K562 (cell line): ENCODE data around the gene TMEM202. TPM values are rescaled to one million over a fixed set of nuclear protein-coding genes. Genes with fewer than 3 reads are reported as not detected.

Experiments used
- ARID1B ChIP-seq: fragments of 450-650 bp; IDR thresholded peaks from 2 replicates; pipeline ENCODE4 v1.6.1; 2016; ENCODE audit warnings: antibody characterized with exemption, mild to moderate bottlenecking, inconsistent platforms
- ATF7 ChIP-seq: fragments of 450-650 bp; IDR thresholded peaks from 2 replicates; pipeline ENCODE4 v1.7.1; 2014; ENCODE audit warnings: mild to moderate bottlenecking, moderate library complexity
- BMI1 ChIP-seq: fragments of 150-350 bp; IDR thresholded peaks from 2 replicates; pipeline ENCODE4 v1.6.1; 2014; ENCODE audit warnings: low read length
- CBFA2T2 ChIP-seq: fragments of 450-650 bp; conservative IDR thresholded peaks from 2 replicates; pipeline ENCODE4 v1.6.1; 2017; ENCODE audit warnings: mild to moderate bottlenecking
- CBFA2T3 ChIP-seq: fragments of 450-650 bp; IDR thresholded peaks from 2 replicates; pipeline ENCODE4 v1.6.1; 2017
- CHD4 ChIP-seq: fragments of 200-600 bp; sonication (generic); IDR thresholded peaks from 3 replicates; pipeline ENCODE4 v1.6.1; 2012; ENCODE audit warnings: low read depth, mild to moderate bottlenecking, mixed read lengths, low read length, inconsistent platforms; ENCODE audit not compliant: insufficient read depth, insufficient replicate concordance, poor library complexity, severe bottlenecking
- HDGF ChIP-seq: fragments of 450-650 bp; IDR thresholded peaks from 2 replicates; pipeline ENCODE4 v1.6.1; 2016
- IFI16 ChIP-seq: fragments of 250-450 bp; sonication (Bioruptor Pico); IDR thresholded peaks from 2 replicates; pipeline ENCODE4 v2.1.2; 2022; ENCODE audit warnings: mild to moderate bottlenecking, inconsistent platforms
- JUND ChIP-seq, 2 experiments: IDR thresholded peaks; 2 replicates in 1 of 2; 3 replicates in 1 of 2; pipeline ENCODE4 v1.6.1; 2011; ENCODE audit warnings: borderline replicate concordance in 2 of 2, low read depth in 2 of 2, low read length in 2 of 2, improper control_type of control experiment in 1 of 2, missing biosample characterization in 1 of 2, missing genetic modification characterization in 1 of 2, missing genetic modification reagents in 1 of 2
- KDM2B ChIP-seq: fragments of 250-450 bp; sonication (Bioruptor Pico); IDR thresholded peaks from 2 replicates; pipeline ENCODE4 v1.8.0; 2021; ENCODE audit warnings: mild to moderate bottlenecking, moderate library complexity
- MCM5 ChIP-seq: fragments of 450-650 bp; IDR thresholded peaks from 2 replicates; pipeline ENCODE4 v1.6.1; 2016; ENCODE audit warnings: low read depth
- MNT ChIP-seq, 2 experiments: fragments of 450-650 bp; conservative IDR thresholded peaks; 2 replicates each; pipeline ENCODE4 v1.6.1; 2017; ENCODE audit warnings: mild to moderate bottlenecking in 2 of 2, moderate library complexity in 2 of 2
- POU5F1 ChIP-seq: fragments of 150-350 bp; IDR thresholded peaks from 2 replicates; pipeline ENCODE4 v1.6.1; 2014; ENCODE audit warnings: borderline replicate concordance, low read length, low read depth, mild to moderate bottlenecking; ENCODE audit not compliant: partially characterized antibody
- SREBF1 ChIP-seq: fragments of 150-350 bp; IDR thresholded peaks from 2 replicates; pipeline ENCODE4 v1.6.1; 2014; ENCODE audit warnings: antibody characterized with exemption, low read depth, low read length, borderline replicate concordance
- TCF3 ChIP-seq: sonication (generic); formaldehyde crosslinking; IDR thresholded peaks from 2 replicates; pipeline ENCODE4 v1.4.0; 2020; ENCODE audit warnings: mild to moderate bottlenecking, missing genetic modification reagents
- THAP12 ChIP-seq: fragments of 250-450 bp; sonication (Bioruptor Pico); IDR thresholded peaks from 2 replicates; pipeline ENCODE4 v1.9.0; 2021; ENCODE audit warnings: mild to moderate bottlenecking, inconsistent platforms
- ZC3H4 ChIP-seq: sonication (generic); formaldehyde crosslinking; IDR thresholded peaks from 2 replicates; pipeline ENCODE4 v1.9.0; 2021; ENCODE audit warnings: missing genetic modification reagents, borderline replicate concordance
- ZKSCAN3 ChIP-seq: fragments of 250-450 bp; sonication (Bioruptor Pico); IDR thresholded peaks from 2 replicates; pipeline ENCODE4 v1.4.0; 2020
- ZNF140 ChIP-seq: fragments of 250-450 bp; sonication (Bioruptor Pico); IDR thresholded peaks from 2 replicates; pipeline ENCODE4 v1.8.0; 2021; ENCODE audit warnings: moderate library complexity, mild to moderate bottlenecking, inconsistent platforms
- ZNF24 ChIP-seq: fragments of 450-650 bp; IDR thresholded peaks from 2 replicates; pipeline ENCODE4 v1.6.1; 2016
- ZNF699 ChIP-seq: fragments of 250-450 bp; sonication (Bioruptor Pico); IDR thresholded peaks from 2 replicates; pipeline ENCODE4 v1.8.0; 2021; ENCODE audit warnings: mild to moderate bottlenecking, moderate library complexity; ENCODE audit not compliant: insufficient replicate concordance
- ZNF766 ChIP-seq: fragments of 200-800 bp; sonication (Bioruptor generic); conservative IDR thresholded peaks from 2 replicates; pipeline ENCODE4 v1.6.1; 2016; ENCODE audit warnings: missing genetic modification characterization, missing compliant biosample characterization
- polyA plus RNA-seq, 8 experiments: library from polyadenylated mRNA; depleted of rRNA in 4 of 8; stranded (reverse) in 5 of 8; unstranded in 3 of 8; fragments of >200 nt; fragmentation: Nextera tagmentation in 2 of 8; fragmentation: Illumina TruSeq in 1 of 8; extraction: Ambion mirVana in 2 of 8; extraction: Trizol in 1 of 8; gene quantifications; 2 replicates each; pipeline versions ENCODE4 v1.2.1 to v1.2.3, GENCODE V29; 2011 to 2014; ENCODE audit warnings: inconsistent platforms in 1 of 8, missing spikeins in 1 of 8
- total RNA-seq, 7 experiments: library from RNA; depleted of rRNA in 6 of 7; stranded (reverse); fragments of >200 nt in 6 of 7; fragmentation: Illumina TruSeq in 2 of 7; extraction: Trizol in 2 of 7; gene quantifications; 2 replicates each; pipeline versions ENCODE4 v1.2.1 to v1.2.3, GENCODE V29; 2011 to 2021; ENCODE audit warnings: low replicate concordance in 1 of 7
- TF ChIP-seq, protein P1 (sequence below): fragments of 450-650 bp; IDR thresholded peaks from 2 replicates; pipeline ENCODE4 v1.6.1; 2016; ENCODE audit warnings: low read depth, mild to moderate bottlenecking, moderate library complexity
- TF ChIP-seq, protein P2 (sequence below): sonication (generic); formaldehyde crosslinking; IDR thresholded peaks from 2 replicates; pipeline ENCODE4 v1.8.0; 2022; ENCODE audit warnings: mild to moderate bottlenecking, missing genetic modification reagents

Gene TMEM202
- total and polyA plus RNA-seq, 9 of the 15 experiments (the other 6 are each of a cell fraction or from before 2014, with no cell fraction given) = not detected

DNA sequence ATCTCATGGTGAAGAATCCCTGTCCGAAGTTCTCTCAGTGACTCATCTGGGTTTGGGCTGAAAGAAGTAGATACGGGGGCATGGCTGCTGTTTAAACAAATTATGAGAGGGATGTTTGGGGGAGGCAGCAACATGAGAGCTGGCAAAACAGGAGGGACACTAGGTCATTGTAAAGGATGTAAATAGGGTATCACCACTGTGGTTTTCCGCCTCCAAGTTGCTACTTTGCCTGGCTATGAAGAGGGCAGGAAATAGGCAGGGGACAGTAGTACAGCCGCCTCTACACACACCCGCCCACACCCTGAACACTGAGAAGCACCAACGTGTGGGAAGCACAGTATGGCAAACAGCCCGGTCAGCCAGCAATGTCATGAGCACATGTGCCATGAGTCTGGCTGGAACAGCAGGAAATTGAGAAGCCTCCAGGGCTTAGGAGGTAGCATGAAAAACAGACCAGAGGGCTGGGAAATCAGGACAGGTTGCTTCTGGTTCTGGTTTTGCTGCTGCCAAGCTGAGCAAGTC is 39.4 kb upstream of the TMEM202 start (continued):
- no peak for TF ChIP-seq KDM2B (CRISPR knock-in tag)
- no peak for TF ChIP-seq ZC3H4
- TF ChIP-seq POU5F1 = no peak
- TF ChIP-seq MNT (conservative IDR thresholded peaks at IDR 0.05) = no peak
- no peak for TF ChIP-seq IFI16 (CRISPR knock-in tag)
- no peak for TF ChIP-seq HDGF
- no peak for TF ChIP-seq SREBF1
- TF ChIP-seq ZNF24 = no peak
- TF ChIP-seq CBFA2T3 = peak; percentile 73
- no peak for TF ChIP-seq BMI1
- no peak for TF ChIP-seq THAP12 (CRISPR knock-in tag)
- TF ChIP-seq JUND (IDR thresholded peaks at IDR 0.05; ENCODE audit: borderline replicate concordance, low read depth, low read length) = peak; percentile 47; the same call in 1 of the 2 replicates
- TF ChIP-seq JUND (tag; IDR thresholded peaks at IDR 0.05; ENCODE audit: borderline replicate concordance, low read depth, low read length) = no peak
- TF ChIP-seq ATF7 = no peak
- no peak for TF ChIP-seq ZNF766 (CRISPR knock-in tag)
- no peak for TF ChIP-seq ZNF140 (CRISPR knock-in tag)
- peak; percentile 18; the same call in 1 of the 2 replicates for TF ChIP-seq TCF3 (CRISPR knock-in tag)
- peak; percentile 43 for TF ChIP-seq ARID1B
- TF ChIP-seq CHD4 = no peak
- no peak for TF ChIP-seq ZNF699 (CRISPR knock-in tag)
- TF ChIP-seq, protein P1, sequence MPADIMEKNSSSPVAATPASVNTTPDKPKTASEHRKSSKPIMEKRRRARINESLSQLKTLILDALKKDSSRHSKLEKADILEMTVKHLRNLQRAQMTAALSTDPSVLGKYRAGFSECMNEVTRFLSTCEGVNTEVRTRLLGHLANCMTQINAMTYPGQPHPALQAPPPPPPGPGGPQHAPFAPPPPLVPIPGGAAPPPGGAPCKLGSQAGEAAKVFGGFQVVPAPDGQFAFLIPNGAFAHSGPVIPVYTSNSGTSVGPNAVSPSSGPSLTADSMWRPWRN = no peak
- TF ChIP-seq, protein P2, sequence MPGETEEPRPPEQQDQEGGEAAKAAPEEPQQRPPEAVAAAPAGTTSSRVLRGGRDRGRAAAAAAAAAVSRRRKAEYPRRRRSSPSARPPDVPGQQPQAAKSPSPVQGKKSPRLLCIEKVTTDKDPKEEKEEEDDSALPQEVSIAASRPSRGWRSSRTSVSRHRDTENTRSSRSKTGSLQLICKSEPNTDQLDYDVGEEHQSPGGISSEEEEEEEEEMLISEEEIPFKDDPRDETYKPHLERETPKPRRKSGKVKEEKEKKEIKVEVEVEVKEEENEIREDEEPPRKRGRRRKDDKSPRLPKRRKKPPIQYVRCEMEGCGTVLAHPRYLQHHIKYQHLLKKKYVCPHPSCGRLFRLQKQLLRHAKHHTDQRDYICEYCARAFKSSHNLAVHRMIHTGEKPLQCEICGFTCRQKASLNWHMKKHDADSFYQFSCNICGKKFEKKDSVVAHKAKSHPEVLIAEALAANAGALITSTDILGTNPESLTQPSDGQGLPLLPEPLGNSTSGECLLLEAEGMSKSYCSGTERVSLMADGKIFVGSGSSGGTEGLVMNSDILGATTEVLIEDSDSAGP = no peak
- TF ChIP-seq ZKSCAN3 (CRISPR knock-in tag) = no peak
- TF ChIP-seq MCM5 = no peak
- TF ChIP-seq CBFA2T2 = peak; percentile 55
